HG02973 (cell line): Measurements from ENCODE around the gene AP1S2.

Experiments
- ATAC-seq: cut with Tn5 transposase; IDR thresholded peaks from one replicate; pipeline ENCODE4 v1.9.1; 2021; ENCODE audit warnings: moderate library complexity; ENCODE audit not compliant: unreplicated experiment

The AP1S2 gene

GRCh38 chrX:15813416-15813815, 41.2 kb downstream of the AP1S2 start:
- ATAC-seq = no peak

GRCh38 chrX:15812192-15812938, 42.2 kb downstream of the AP1S2 start:
- ATAC-seq = no peak

GRCh38 chrX:15808254-15808653, 46.4 kb downstream of the AP1S2 start:
- no peak for ATAC-seq

GRCh38 chrX:15804563-15804962, 50.0 kb downstream of the AP1S2 start:
- ATAC-seq = no peak

- no peak for ATAC-seq
Observed at GRCh38 chrX:15797707-15798106, 56.9 kb downstream of the AP1S2 start.

- peak; percentile 26 for ATAC-seq
Observed at GRCh38 chrX:15790769-15791290, 63.8 kb downstream of the AP1S2 start.

- ATAC-seq = peak; percentile 86
Observed at GRCh38 chrX:15789979-15790768, 64.4 kb downstream of the AP1S2 start, which contains the start of gene ZRSR2. Gene ZRSR2, plus strand, starts transcription at chrX:15790484. Its CDS starts 12 bp downstream, at chrX:15790496.

- no peak for ATAC-seq
Observed at GRCh38 chrX:15786915-15787314, 67.7 kb downstream of the AP1S2 start.

- ATAC-seq = no peak
Observed at GRCh38 chrX:15785176-15785750, 69.3 kb downstream of the AP1S2 start.

GRCh38 chrX:15781961-15782699, 72.5 kb downstream of the AP1S2 start:
- ATAC-seq = peak; percentile 63
